VCaP (cell line): ENCODE results near the gene TBCA.
"Not testable (repeated sequence)": the region's sequence is repeated elsewhere in the genome, so short reads cannot be mapped to it uniquely, and the experiment has no call there.

ENCODE experiments used
- H3K27ac ChIP-seq: fragments of 450-650 bp; 2 replicates; pipeline ENCODE4 v1.5.1; 2017
- TF ChIP-seq, protein P1 (sequence below): fragments of 450-650 bp; conservative IDR thresholded peaks from 2 replicates; pipeline ENCODE4 v1.5.1; 2017; ENCODE audit warnings: mild to moderate bottlenecking, moderate library complexity

The TBCA gene

DNA sequence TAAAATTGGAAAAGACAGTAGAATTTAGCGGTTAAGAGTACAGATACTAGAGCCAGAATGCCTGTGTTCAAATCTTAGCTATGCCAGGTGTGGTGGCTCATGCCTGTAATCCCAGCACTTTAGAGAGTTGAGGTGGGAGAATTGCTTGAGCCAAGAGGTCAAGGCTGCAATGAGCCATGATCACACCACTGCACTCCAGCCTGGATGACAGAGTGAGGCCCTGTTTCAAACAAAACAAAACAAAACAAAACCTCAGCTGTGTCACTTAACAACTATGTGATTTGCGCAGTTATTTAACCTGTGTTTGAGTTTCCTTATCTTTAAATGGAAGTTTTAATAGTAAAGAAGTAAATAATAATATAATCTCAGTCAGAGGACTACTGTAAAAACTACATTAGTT, 68.3 kb downstream of the TBCA start:
- H3K27ac ChIP-seq = no peak overlapping the region
- TF ChIP-seq, protein P1, sequence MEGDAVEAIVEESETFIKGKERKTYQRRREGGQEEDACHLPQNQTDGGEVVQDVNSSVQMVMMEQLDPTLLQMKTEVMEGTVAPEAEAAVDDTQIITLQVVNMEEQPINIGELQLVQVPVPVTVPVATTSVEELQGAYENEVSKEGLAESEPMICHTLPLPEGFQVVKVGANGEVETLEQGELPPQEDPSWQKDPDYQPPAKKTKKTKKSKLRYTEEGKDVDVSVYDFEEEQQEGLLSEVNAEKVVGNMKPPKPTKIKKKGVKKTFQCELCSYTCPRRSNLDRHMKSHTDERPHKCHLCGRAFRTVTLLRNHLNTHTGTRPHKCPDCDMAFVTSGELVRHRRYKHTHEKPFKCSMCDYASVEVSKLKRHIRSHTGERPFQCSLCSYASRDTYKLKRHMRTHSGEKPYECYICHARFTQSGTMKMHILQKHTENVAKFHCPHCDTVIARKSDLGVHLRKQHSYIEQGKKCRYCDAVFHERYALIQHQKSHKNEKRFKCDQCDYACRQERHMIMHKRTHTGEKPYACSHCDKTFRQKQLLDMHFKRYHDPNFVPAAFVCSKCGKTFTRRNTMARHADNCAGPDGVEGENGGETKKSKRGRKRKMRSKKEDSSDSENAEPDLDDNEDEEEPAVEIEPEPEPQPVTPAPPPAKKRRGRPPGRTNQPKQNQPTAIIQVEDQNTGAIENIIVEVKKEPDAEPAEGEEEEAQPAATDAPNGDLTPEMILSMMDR = no peak

DNA sequence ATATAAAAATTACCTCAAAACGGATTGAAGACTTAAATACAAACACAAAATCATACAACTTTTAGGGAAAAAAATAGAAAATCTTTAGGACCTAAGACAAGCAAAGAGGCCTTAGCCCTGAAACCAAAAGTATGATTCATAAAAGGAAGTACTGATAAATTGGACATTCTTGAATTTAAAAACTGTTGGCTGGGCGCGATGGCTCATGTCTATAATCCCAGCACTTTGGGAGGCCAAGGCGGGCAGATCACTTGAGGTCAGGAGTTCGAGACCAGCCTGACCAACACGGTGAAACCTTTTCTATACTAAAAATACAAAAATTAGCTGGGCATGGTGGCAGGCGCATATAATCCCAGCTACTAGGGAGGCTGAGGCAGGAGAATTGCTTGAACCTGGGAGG, 76.6 kb downstream of the TBCA start:
- H3K27ac ChIP-seq = not testable (repeated sequence)

DNA sequence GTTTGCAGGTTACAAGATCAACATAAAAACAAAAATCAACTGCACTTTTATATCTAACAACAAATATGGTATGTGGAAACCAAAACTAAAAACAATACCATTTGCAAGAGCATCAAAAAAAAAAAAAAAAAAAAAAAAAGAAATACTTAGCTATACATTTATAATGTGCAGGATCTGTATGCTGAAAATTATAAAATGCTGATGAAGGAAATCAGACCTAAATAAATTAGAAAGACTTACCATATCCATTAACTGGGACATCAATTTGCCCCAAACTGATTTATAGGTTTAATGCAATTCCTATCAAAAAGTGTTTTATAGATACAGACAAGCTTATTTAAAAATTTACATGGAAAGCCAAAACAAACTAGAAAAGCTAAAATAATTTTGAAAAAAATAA, 77.2 kb downstream of the TBCA start:
- TF ChIP-seq, protein P1 = no peak

DNA sequence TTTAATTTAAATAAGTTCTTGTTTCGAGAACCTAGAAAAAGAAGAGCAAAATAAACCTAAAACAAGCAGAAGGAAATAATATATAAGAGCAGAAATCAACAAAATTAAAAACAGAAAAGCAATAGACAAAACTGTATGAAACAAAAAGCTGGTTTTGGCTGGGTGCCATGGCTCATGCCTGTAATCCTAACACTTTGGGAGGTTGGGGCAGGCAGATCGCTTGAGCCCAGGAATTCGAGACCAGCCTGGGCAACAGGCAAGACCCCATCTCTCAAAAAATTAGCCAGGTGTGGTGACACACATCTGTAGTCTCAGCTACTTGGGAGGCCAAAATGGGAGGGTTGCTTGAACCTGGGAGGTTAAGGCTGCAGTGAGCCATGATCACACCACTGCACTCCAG, 78.4 kb downstream of the TBCA start:
- TF ChIP-seq, protein P1 = no peak
- H3K27ac ChIP-seq = no peak overlapping the region

More for the DNA sequence above, 77.2 kb downstream of the TBCA start:
- no peak overlapping the region for H3K27ac ChIP-seq

DNA sequence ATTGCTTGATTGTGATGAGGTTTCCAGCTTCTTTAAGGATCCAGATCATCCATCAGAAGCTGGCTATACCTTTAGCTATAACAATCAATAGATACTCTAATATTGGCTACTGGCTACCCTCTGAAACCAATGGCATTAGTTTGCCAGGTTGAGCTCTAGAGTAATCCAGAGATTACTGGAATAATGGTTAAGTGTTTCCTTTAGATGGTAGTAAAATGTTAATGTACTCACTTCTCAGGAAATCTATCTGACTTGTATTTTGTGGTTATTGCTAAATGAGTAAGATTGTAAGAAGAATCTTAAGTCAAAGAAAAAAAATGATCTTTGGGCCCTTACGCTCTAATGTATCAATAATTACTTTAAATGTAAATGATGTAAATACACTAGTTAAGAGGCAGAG, 80.0 kb downstream of the TBCA start:
- TF ChIP-seq, protein P1 = no peak
- H3K27ac ChIP-seq = no peak overlapping the region

DNA sequence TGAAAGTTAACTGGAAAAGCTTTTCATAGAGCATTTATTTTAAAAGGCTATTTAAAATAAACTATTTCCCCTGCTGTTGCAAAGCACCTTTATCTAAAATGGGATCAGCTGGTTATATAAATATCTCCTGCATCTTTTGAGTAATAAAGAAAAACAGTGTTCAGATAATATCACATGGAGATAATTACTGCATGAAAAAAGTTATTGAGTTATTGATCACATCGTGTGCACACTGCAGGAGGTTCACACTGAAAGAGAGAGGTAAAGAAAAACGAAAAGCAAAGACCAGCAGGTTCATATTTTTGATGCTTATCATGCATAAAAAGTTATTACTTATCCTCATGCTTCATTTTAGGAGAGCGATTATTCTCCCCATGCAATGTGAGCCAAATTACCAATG, 82.2 kb downstream of the TBCA start:
- TF ChIP-seq, protein P1 = no peak
- no peak overlapping the region for H3K27ac ChIP-seq

DNA sequence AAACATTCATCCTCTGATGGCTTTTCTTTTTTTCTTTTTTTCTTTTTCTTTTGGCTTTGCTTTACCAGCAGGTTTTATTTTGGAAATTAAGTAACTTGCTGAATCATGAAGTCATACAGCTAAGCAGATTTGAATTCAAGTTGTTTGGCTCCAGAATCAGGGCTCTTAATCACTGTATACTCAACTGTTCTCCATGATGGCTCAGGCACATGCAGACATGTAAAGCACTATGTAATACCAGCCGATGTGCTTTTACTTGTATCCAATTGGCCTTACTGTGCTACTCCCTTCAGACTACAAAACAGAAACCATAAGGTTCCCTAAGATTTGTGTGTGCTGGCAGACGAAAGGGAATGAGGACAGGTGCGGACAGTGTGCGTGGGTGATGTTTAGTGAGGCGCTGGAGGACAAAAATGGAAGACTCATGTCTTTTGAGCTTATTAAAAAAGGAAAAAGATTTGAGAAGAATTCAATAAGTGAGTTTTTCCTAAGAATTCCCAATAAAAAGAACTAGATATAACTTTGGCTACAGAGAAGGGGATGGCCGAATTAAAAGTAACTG, 92.9 kb downstream of the TBCA start:
- no peak overlapping the region for H3K27ac ChIP-seq
- TF ChIP-seq, protein P1 = no peak

DNA sequence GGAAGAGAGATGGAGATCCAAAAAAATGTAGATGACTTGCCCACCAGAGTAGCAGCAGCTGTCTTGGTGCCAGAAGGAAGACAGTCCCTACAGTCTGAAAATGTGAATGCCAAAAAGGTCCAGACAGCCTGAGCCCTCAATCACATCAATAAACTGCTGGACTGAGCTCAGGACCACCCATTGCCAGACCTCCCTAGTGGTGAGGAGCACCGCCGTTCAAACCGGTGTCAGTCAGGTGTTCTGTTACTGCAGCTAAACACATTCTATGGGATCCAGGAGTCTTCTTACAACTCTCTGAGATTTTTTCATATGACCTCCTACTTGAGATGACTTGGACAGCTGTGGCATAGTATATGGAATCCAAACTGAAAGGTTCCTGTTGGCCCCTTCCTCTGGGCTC, 105.6 kb downstream of the TBCA start:
- H3K27ac ChIP-seq = no peak overlapping the region
- TF ChIP-seq, protein P1 = no peak
